Measurements from ENCODE around the gene COQ3. TPM values are rescaled to one million over a fixed set of nuclear protein-coding genes. Genes with fewer than 3 reads are reported as not detected.

Gene COQ3
- total RNA-seq, 1 donor from 2014 or later: 7.5 TPM

DNA sequence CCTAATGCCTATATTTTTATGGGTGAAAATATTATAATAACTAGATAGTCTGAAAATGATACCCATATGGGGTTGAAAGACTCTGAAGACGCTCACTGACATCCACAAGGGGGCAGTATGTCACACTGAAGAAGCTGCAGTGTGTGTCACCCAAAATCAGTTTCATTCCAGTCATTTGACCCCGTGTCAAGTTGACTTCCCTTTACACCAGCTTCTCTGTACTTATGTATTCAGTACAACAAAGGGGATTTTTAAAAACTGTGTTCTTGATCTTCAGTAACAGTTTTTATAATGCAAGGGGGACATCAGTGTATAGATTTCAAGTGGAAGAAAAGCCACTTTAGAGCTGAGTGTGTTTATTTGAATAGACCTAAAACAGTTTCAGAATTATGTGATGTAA lies 63.8 kb downstream of the COQ3 start:
- TF ChIP-seq, protein P1, sequence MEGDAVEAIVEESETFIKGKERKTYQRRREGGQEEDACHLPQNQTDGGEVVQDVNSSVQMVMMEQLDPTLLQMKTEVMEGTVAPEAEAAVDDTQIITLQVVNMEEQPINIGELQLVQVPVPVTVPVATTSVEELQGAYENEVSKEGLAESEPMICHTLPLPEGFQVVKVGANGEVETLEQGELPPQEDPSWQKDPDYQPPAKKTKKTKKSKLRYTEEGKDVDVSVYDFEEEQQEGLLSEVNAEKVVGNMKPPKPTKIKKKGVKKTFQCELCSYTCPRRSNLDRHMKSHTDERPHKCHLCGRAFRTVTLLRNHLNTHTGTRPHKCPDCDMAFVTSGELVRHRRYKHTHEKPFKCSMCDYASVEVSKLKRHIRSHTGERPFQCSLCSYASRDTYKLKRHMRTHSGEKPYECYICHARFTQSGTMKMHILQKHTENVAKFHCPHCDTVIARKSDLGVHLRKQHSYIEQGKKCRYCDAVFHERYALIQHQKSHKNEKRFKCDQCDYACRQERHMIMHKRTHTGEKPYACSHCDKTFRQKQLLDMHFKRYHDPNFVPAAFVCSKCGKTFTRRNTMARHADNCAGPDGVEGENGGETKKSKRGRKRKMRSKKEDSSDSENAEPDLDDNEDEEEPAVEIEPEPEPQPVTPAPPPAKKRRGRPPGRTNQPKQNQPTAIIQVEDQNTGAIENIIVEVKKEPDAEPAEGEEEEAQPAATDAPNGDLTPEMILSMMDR (conservative IDR thresholded peaks at IDR 0.05): peak; percentile 89
- DNase-seq (ENCODE audit: extremely low spot score, unreplicated experiment): no peak
- Mint-ChIP-seq H3K9me3 (no peaks in the 10 kb centered on the region), H3K4me1 (ENCODE audit: unreplicated experiment) (peaks cover 5% of the 10 kb centered on the region), H3K27ac (no peak overlapping the region), H3K27me3 (no peaks in the 10 kb centered on the region), H3K36me3 (no peaks in the 10 kb centered on the region), H3K4me3 (no peak overlapping the region)

DNA sequence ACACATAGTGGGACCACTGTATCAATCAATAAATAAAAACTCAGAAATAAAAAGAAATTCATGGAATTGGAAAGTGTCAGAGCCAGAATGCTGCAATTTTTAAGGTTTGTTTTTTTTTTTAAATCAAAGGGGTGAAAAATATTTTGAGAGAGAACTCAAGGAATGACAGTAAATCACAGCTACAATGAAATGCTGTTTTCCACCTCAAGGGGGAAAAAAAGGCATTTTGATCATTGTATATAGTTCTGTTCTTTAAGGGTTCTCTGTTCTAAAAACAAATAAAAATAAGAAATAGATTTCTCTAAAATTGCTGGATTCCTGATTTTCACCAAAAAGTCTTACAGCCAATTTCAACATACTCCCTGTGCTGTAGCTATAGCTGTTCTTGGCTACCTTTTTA lies 69.0 kb downstream of the COQ3 start:
- H3K27me3 Mint-ChIP-seq: no peaks in the 10 kb centered on the region
- TF ChIP-seq, protein P1 (conservative IDR thresholded peaks at IDR 0.05): peak; percentile 58
- H3K4me1 Mint-ChIP-seq (ENCODE audit: unreplicated experiment): peaks cover 2% of the 10 kb centered on the region
- H3K4me3 Mint-ChIP-seq: no peak overlapping the region
- H3K27ac Mint-ChIP-seq: no peak overlapping the region
- peaks cover 4% of the 10 kb centered on the region for H3K36me3 Mint-ChIP-seq
- DNase-seq (ENCODE audit: extremely low spot score, unreplicated experiment): no peak
- no peaks in the 10 kb centered on the region for H3K9me3 Mint-ChIP-seq

Other genes starting within 250 kb of the COQ3 start
- 11.3 and 12.5 TPM in 2 replicates for gene FAXC, start 44.5 kb downstream of the COQ3 start, total RNA-seq (ENCODE audit: low replicate concordance)
- gene PNISR, start 31.1 kb upstream of the COQ3 start, total RNA-seq (ENCODE audit: low replicate concordance): 86.7 and 151 TPM in 2 replicates
- gene USP45, start 121.2 kb upstream of the COQ3 start, total RNA-seq (ENCODE audit: low replicate concordance): 12.7 and 14.2 TPM in 2 replicates
- gene CCNC, start 174.5 kb upstream of the COQ3 start, total RNA-seq (ENCODE audit: low replicate concordance): 52.0 and 61.2 TPM in 2 replicates
- gene PRDM13, start 212.6 kb upstream of the COQ3 start, total RNA-seq (ENCODE audit: low replicate concordance): not detected in 2 replicates

Data from type B pancreatic cell (in vitro differentiated cells).